Measurements from ENCODE around the gene PTPN3. TPM values are rescaled to one million over a fixed set of nuclear protein-coding genes. Genes with fewer than 3 reads are reported as not detected.

The PTPN3 gene
- total RNA-seq, 6 donors from 2014 or later, result 10.2 to 26.2 (median 15.2) TPM

DNA sequence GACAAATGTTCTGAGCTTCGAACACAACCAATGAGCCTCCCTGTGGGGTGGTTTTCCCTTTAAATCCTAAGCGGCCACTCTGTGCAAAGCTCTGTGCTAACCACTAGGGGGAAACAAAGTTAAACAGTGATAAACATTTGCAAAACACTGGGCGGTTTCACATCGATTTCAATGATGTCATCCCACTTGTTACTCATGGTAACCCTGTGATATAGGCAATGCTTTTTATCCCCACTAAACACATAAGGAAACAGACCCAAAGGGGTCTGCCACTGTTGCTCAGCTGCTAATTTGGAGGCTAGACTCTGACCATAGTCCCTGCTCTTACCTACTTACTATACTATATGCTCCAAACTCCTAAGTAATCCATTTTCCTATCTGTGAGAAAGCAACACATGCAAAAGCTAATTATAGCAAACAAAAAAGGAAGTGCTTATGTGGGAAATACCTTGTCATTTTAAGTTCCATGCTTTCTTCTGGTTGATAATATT is 57.3 kb downstream of the PTPN3 start:
- H3K27me3 ChIP-seq, result no peaks in the 10 kb centered on the region
- peak; percentile 77 to 91 for ATAC-seq (ENCODE audit: low FRiP score in 2 of 2)
- H3K36me3 ChIP-seq, result no peaks in the 10 kb centered on the region
- no peak overlapping the region for H3K4me3 ChIP-seq
- H3K27ac ChIP-seq, result no peak overlapping the region
- no peaks in the 10 kb centered on the region for H3K9me3 ChIP-seq
- WGBS, 2 donors, result 2 to 7% methylated on average over 4 of the region's 4 CpGs
- no peak for DNase-seq
- H3K4me1 ChIP-seq, result peaks cover 0 to 8% (median 3%) of the 10 kb centered on the region in 4 donors
- TF ChIP-seq, protein P1, sequence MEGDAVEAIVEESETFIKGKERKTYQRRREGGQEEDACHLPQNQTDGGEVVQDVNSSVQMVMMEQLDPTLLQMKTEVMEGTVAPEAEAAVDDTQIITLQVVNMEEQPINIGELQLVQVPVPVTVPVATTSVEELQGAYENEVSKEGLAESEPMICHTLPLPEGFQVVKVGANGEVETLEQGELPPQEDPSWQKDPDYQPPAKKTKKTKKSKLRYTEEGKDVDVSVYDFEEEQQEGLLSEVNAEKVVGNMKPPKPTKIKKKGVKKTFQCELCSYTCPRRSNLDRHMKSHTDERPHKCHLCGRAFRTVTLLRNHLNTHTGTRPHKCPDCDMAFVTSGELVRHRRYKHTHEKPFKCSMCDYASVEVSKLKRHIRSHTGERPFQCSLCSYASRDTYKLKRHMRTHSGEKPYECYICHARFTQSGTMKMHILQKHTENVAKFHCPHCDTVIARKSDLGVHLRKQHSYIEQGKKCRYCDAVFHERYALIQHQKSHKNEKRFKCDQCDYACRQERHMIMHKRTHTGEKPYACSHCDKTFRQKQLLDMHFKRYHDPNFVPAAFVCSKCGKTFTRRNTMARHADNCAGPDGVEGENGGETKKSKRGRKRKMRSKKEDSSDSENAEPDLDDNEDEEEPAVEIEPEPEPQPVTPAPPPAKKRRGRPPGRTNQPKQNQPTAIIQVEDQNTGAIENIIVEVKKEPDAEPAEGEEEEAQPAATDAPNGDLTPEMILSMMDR (IDR thresholded peaks at IDR 0.05), result peak; percentile 55 to 85 (median 72)
- no peak for TF ChIP-seq POLR2AphosphoS5 (IDR thresholded peaks at IDR 0.05)

DNA sequence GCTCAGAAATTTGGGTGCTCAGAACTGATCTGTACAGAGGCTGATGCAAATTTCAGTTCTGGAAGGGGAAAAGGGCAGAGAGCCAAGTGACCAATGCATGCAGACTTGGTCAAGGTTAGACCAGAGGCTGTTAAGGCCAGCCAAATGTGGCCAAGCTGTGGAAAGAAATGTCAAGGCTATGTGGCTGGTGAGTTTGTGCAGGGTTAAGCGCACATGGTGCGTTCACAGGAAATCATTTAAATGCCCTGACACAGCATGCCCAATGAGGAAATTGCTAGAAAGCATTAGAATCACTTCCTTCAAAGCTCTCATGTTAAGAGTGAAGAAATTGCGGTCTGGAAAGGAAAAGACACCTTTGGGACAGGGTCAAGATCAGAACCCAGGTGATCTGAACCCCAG is 58.0 kb downstream of the PTPN3 start:
- Histone ChIP-seq H3K36me3 (no peaks in the 10 kb centered on the region), H3K4me1 (peaks cover 0 to 8% (median 3%) of the 10 kb centered on the region in 4 donors), H3K27me3 (no peaks in the 10 kb centered on the region), H3K4me3 (no peak overlapping the region), H3K27ac (no peak overlapping the region), H3K9me3 (no peaks in the 10 kb centered on the region)
- ATAC-seq (ENCODE audit: low FRiP score in 2 of 2) (peak in 1 of 2 donors; percentile 48), DNase-seq (no peak)
- no peak for TF ChIP-seq POLR2A (IDR thresholded peaks at IDR 0.05)
- no peak for TF ChIP-seq EP300 (IDR thresholded peaks at IDR 0.05)
- TF ChIP-seq, protein P1 (IDR thresholded peaks at IDR 0.05), result no peak
- TF ChIP-seq POLR2AphosphoS5 (IDR thresholded peaks at IDR 0.05), result no peak
- 40 to 55% methylated on average over 3 of the region's 3 CpGs for WGBS, 2 donors

DNA sequence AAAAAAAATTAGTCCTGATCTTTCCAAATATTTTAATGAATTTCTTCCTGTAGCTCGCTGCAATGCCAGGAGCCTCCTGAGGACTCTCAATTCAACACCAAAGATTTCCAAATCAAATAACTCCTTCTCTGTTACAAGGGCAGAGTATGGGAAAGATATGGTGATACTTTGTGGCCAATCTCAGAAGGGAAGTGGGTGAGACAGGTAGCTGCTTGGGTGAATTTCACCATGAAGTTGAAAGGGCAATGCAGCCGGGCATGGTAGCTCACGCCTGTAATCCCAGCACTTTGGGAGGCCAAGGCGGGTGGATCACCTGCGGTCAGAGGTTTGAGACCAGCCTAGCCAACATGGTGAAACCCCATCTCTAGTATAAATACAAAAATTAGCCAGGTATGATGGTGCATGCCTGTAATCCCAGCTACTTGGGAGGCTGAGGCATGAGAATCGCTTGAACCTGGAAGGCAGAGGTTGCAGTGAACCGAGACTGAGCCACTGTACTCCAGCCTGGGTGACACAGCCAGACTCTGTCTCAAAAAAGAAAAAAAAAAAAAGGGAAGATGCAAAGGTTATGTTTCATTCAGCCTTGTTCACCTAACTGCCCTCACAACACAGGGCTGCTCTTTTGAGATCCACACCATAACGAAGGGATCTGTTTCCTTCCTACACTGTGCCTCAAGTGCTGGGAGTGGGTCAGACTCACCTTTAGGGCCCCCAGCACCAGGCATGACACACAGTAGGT is 58.6 kb downstream of the PTPN3 start:
- Histone ChIP-seq H3K4me1 (peaks cover 0 to 8% (median 3%) of the 10 kb centered on the region in 4 donors), H3K9me3 (no peaks in the 10 kb centered on the region), H3K36me3 (no peaks in the 10 kb centered on the region), H3K27me3 (no peaks in the 10 kb centered on the region), H3K4me3 (no peak overlapping the region), H3K27ac (no peak overlapping the region)
- 81 to 90% methylated on average over 8 of the region's 8 CpGs for whole genome bisulfite sequencing, 2 donors
- ATAC-seq (ENCODE audit: low FRiP score in 2 of 2) (no peak), DNase-seq (no peak)
- TF ChIP-seq POLR2A (IDR thresholded peaks at IDR 0.05) (no peak), EP300 (IDR thresholded peaks at IDR 0.05) (no peak), POLR2AphosphoS5 (IDR thresholded peaks at IDR 0.05) (no peak)
- TF ChIP-seq, protein P1 (IDR thresholded peaks at IDR 0.05), result no peak

DNA sequence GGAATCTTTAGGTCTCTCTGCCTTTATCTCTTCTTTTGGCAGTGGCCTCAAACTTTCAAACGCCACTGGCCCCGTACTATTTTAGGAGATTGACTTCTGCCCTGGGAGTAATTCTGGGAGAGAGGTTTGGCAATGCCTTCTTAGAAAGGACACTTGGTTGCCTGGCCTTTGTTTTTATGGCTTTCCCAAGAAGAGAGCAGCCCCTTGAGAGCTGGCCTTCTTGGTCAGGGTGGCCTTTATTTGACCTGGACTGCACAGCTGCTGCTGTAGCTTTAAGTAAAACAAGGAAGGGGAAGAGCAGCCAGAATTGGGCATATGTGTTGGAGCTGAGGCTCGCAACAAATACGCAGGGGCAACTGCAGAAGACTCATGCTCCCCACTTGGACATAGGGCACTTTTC is 60.8 kb downstream of the PTPN3 start:
- 46 to 61% methylated on average over 4 of the region's 4 CpGs for WGBS, 2 donors
- H3K27me3 ChIP-seq, result no peaks in the 10 kb centered on the region
- ATAC-seq (ENCODE audit: low FRiP score in 2 of 2) (no peak), DNase-seq (no peak)
- no peak overlapping the region for H3K27ac ChIP-seq
- peaks cover 0 to 8% (median 3%) of the 10 kb centered on the region in 4 donors for H3K4me1 ChIP-seq
- TF ChIP-seq POLR2AphosphoS5 (IDR thresholded peaks at IDR 0.05) (no peak), EP300 (IDR thresholded peaks at IDR 0.05) (no peak), POLR2A (IDR thresholded peaks at IDR 0.05) (no peak)
- TF ChIP-seq, protein P1 (IDR thresholded peaks at IDR 0.05), result no peak
- no peaks in the 10 kb centered on the region for H3K36me3 ChIP-seq
- H3K9me3 ChIP-seq, result no peaks in the 10 kb centered on the region
- no peak overlapping the region for H3K4me3 ChIP-seq

DNA sequence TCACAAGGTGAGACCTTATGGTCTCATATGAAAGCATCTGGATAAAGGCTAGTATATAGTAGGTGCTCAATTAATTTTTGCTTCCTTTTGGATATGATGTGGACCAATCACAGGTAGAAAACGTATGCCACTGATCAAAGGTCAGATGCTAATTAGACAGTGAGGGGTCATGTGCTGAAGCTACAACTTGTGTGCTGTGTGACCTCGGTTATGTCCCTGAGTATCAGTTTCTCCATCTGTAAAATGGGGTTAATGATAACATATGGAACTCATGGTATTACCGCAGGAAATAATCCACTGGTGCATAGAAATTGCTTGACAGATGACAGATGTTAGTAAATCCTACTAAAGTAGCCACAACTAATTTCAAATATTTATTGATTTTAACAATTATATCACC is 62.0 kb downstream of the PTPN3 start:
- 89 to 94% methylated on average over 3 of the region's 3 CpGs for WGBS, 2 donors

More for the DNA sequence above, 62.0 kb downstream of the PTPN3 start:
- TF ChIP-seq, protein P1 (IDR thresholded peaks at IDR 0.05), result no peak
- TF ChIP-seq POLR2AphosphoS5 (IDR thresholded peaks at IDR 0.05), result no peak
- TF ChIP-seq POLR2A (IDR thresholded peaks at IDR 0.05), result no peak
- H3K27ac ChIP-seq, result no peak overlapping the region
- peaks cover 0 to 8% (median 3%) of the 10 kb centered on the region in 4 donors for H3K4me1 ChIP-seq
- DNase-seq (no peak), ATAC-seq (ENCODE audit: low FRiP score in 2 of 2) (no peak)
- H3K4me3 ChIP-seq, result no peak overlapping the region
- H3K36me3 ChIP-seq, result peaks cover 0 to 4% (median 0%) of the 10 kb centered on the region in 4 donors
- no peaks in the 10 kb centered on the region for H3K9me3 ChIP-seq
- H3K27me3 ChIP-seq, result no peaks in the 10 kb centered on the region
